ENCODE data around the gene CORO2A. TPM values are rescaled to one million over a fixed set of nuclear protein-coding genes. Genes with fewer than 3 reads are reported as not detected.

CORO2A gene
- total RNA-seq, 1 experiment from 2014 or later: 15.8 TPM

DNA sequence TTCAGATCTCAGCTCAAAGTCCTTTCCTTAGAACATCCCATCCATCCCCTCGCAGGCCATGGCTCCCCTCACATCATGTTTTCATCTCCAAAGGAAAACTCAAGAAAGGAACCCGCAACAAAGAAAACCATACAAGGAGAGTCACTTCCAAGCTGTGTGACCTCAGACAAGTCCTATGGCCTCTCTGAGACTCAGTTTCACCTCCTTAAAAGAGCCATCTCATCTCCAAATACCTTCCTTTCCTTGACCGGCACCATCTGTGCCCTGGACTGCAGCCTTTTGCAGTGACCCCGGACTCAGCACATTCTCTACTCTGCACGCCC, 10.7 kb downstream of the CORO2A start:
- H2BK12ac ChIP-seq (ENCODE audit: insufficient read length, low read depth, low read length): no peak overlapping the region
- H3K18ac ChIP-seq (ENCODE audit: insufficient read length, low read depth, low read length): no peak overlapping the region
- H3K23ac ChIP-seq (ENCODE audit: insufficient read length, low read depth, low read length): no peak overlapping the region
- H4K91ac ChIP-seq (ENCODE audit: insufficient read length, low read depth, low read length): no peak overlapping the region
- H3K9me3 ChIP-seq (ENCODE audit: control insufficient read depth, low read depth, low read length): no peaks in the 10 kb centered on the region
- no peaks in the 10 kb centered on the region for H4K20me1 ChIP-seq (ENCODE audit: control insufficient read depth, insufficient read depth, insufficient read length)
- no peak for DNase-seq
- peaks cover 0 to 1% (median 0%) of the 10 kb centered on the region in 3 experiments; a peak in 1 of 7 replicates for H3K36me3 Mint-ChIP-seq (ENCODE audit: insufficient read depth in 1 of 3, low read depth in 3 of 3)
- H3K14ac ChIP-seq (ENCODE audit: insufficient read depth, low read length): no peak overlapping the region
- no peak overlapping the region for H2AK5ac ChIP-seq (ENCODE audit: insufficient read length, low read length)
- no peak overlapping the region for H2BK20ac ChIP-seq (ENCODE audit: low read depth, low read length, poor library complexity, severe bottlenecking)
- WGBS (ENCODE audit: extremely low coverage, insufficient read length, low lambda C conversion rate): no CpG with 5 or more reads among the region's 5 CpGs
- no peak overlapping the region for H3K27ac ChIP-seq (ENCODE audit: insufficient read length, low read depth, low read length)
- no peak overlapping the region for H2BK15ac ChIP-seq (ENCODE audit: low read depth, low read length)
- H3K4me1 ChIP-seq (ENCODE audit: insufficient read depth, low read length): no peaks in the 10 kb centered on the region; the same call in 1 of the 2 replicates
- H3T11ph ChIP-seq (ENCODE audit: low read length): no peak overlapping the region
- TF ChIP-seq CTCF (conservative IDR thresholded peaks at IDR 0.05): no peak
- peak overlapping the region; percentile 11 to 57 (median 45); a peak in 5 of 7 replicates for H3K27ac Mint-ChIP-seq
- H3K4me3 Mint-ChIP-seq: no peak overlapping the region
- H3K4me2 ChIP-seq (ENCODE audit: insufficient read depth, insufficient read length, low read length): no peak overlapping the region
- H3K4me1 Mint-ChIP-seq: peaks cover 11 to 13% of the 10 kb centered on the region in 2 experiments
- peaks cover 7% of the 10 kb centered on the region; the same call in 1 of the 2 replicates for H3K79me2 ChIP-seq (ENCODE audit: insufficient read depth, low read length)
- H3K27me3 ChIP-seq (ENCODE audit: insufficient read depth, low read length): no peaks in the 10 kb centered on the region
- no peak overlapping the region for H3K4ac ChIP-seq (ENCODE audit: low read depth, low read length)
- no peaks in the 10 kb centered on the region for H3K79me1 ChIP-seq (ENCODE audit: insufficient read depth, low read depth, low read length, poor library complexity, severe bottlenecking)
- no peak overlapping the region for H3K9ac ChIP-seq (ENCODE audit: extremely low read depth, insufficient read length, low read length)
- H4K5ac ChIP-seq (ENCODE audit: insufficient read length, low read depth, low read length): no peak overlapping the region
- no peak overlapping the region for H2AFZ ChIP-seq (ENCODE audit: low read length)
- H4K8ac ChIP-seq (replicated peaks; ENCODE audit: insufficient read length, low read depth, low read length): no peak overlapping the region
- H3K23me2 ChIP-seq (ENCODE audit: insufficient read length, low read depth, low read length, poor library complexity, severe bottlenecking): no peaks in the 10 kb centered on the region
- no peak overlapping the region for H3K56ac ChIP-seq (ENCODE audit: insufficient read length, low read depth, low read length)
- H3K27me3 Mint-ChIP-seq (ENCODE audit: low read depth): no peaks in the 10 kb centered on the region
- H2BK120ac ChIP-seq (ENCODE audit: low read depth, low read length, poor library complexity, severe bottlenecking): no peak overlapping the region
- H2BK5ac ChIP-seq (ENCODE audit: insufficient read length, low read length): no peak overlapping the region
- no peaks in the 10 kb centered on the region for H3K9me3 Mint-ChIP-seq
